ENCODE measurements around the gene UBASH3A.

The UBASH3A gene

DNA sequence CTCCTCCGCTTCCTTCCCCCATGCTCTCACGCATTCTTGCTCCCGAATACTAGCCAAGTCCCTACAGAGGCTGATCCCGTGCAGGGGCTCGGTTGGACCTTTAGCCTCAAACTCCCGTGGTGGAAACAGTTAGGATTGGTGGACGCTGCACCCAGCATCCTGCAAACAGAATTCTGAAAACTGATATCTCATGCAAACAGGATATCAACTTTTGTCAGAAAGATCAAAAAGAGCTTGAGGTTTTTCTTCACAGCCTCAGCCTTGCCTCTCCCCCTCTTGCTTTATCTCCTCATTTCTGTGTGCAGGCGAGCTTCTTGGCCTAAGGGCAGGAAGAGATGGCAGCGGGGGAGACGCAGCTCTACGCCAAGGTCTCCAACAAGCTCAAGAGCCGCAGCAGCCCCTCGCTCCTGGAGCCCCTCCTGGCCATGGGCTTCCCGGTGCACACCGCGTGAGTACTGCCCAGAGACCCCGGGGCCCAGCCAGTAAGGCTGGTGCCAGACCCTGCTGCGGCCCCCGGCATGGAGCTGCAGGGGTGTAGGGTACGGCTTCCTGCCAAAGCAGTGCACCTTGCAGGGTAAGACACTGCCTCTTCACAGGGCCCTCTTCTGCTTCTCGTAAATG, at the start of gene UBASH3A:
Gene UBASH3A, plus strand, starts transcription at position 292 of the 621 bp plus-strand sequence. Its CDS starts 44 bp downstream, at position 336.
- no peak for DNase-seq (ENCODE audit: low read depth, low spot score)

GRCh38 chr21:42356046-42356445, 47.7 kb upstream of the UBASH3A start:
- DNase-seq (ENCODE audit: low read depth, low spot score) = no peak

DNA sequence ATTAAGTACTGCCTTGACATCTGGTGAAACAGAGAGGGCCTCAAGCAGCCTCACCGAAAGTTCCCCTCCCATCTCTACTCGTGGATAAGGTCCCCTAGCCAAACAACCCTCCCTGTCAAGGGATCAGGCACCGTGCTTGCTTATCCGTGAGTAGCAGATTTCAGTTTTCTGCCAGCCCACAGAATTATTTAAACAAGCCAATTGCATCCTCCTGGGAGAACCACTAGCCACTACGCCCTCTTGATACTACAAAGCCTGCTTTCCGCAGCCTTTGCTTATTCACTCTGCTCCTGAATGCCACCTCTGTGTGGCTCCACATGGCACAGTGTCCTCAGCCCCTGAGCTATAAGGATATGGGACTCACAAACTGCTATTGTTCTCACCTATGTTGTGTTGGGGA, 47.1 kb upstream of the UBASH3A start:
- DNase-seq (ENCODE audit: low read depth, low spot score) = no peak

DNA sequence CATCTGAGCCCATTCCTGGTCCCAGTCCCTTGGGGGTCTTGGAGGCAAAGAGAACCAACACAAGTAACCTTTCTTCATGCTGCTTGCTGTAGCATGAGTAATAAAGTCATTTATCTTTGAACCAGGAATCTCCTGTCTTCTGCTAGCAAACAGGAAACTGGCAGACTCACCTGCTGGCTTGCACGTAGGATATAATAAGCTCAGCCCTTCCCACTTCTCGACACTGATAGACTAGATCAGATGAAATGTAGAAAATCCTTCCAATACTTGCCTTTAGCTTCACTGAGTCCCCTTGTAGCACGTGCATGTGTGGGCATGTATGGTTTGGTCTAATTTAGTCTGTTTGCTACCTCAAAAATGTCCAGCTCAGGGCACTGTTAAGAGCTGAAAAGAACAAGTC, 46.4 kb upstream of the UBASH3A start:
- no peak for DNase-seq (ENCODE audit: low read depth, low spot score)

- no peak for DNase-seq (ENCODE audit: low read depth, low spot score)
These were observed 45.4 kb upstream of the UBASH3A start for GRCh38 chr21:42358261-42358660.

GRCh38 chr21:42358937-42359336, 44.8 kb upstream of the UBASH3A start:
- no peak for DNase-seq (ENCODE audit: low read depth, low spot score)

DNA sequence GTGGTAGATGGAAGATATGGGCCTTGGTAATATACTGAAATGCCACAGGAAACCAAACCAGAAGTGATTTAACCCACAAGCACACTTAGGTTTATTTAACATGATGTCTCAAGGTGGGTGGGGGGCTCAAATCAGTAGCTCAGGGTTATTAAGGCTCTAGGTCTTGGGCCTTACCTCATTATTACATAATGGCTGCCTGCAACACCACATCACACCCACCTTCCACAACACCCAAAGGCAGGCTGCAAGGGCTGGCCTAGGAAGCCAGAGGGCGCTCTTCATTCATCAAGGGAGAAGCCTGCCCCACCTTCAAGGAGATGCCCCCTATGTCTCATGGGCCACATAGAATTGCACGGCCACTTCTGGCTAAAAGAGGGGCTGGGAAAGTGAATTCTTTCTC, 43.4 kb upstream of the UBASH3A start:
- DNase-seq (ENCODE audit: low read depth, low spot score) = no peak

- DNase-seq (ENCODE audit: low read depth, low spot score) = no peak
These were observed 42.4 kb upstream of the UBASH3A start for GRCh38 chr21:42361286-42361685.

- no peak for DNase-seq (ENCODE audit: low read depth, low spot score)
These were observed 41.5 kb upstream of the UBASH3A start for GRCh38 chr21:42362198-42362597.

DNA sequence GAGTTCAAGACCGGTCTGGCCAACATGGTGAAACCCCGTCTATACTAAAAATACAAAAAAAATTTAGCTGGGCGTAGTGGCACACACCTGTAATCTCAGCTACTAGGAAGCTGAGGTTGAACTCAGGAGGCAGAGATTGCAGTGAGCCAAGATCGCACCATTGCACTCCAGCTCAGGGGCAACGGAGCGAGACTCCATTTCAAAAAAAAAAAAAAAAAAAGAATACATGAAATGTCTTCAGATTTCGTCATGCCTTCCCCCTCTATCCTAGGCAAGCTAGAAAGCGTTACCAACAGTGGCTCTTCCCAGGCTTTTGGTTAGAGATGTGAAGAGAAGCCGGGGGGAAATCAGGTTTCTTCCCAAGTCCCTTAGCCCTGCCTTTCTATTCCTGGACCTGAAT, 41.0 kb upstream of the UBASH3A start:
- DNase-seq (ENCODE audit: low read depth, low spot score) = no peak

- no peak for DNase-seq (ENCODE audit: low read depth, low spot score)
These were observed 40.4 kb upstream of the UBASH3A start for GRCh38 chr21:42363312-42363711.

DNA sequence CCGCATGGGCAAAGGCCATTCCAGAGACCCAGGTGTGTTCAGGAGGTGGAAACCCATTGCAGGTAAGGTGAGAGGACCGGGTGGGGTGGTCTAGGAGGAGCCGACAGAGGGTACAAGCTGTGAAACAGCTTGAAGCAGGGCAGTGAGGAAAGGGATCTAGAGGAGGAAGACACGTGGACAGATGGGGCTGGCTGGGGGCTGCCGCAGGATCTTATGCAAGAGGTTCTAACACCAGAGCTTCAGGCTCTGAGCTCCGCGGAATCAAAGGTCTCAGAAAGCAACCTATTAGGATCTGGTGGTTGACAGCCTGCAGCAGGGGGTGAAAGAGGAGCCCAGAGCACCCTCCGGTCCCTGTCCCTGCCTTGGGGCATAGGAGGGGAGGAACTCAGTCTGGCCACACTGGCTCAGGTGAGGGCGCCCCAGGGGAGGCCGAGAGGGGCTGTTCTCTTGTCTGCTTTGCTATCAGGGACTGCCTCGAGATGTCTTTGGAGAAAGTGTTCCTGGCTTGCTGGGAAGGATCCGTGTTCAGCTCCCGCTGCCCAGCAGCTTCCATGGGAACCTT, 39.3 kb upstream of the UBASH3A start:
- no peak for DNase-seq (ENCODE audit: low read depth, low spot score)

DNA sequence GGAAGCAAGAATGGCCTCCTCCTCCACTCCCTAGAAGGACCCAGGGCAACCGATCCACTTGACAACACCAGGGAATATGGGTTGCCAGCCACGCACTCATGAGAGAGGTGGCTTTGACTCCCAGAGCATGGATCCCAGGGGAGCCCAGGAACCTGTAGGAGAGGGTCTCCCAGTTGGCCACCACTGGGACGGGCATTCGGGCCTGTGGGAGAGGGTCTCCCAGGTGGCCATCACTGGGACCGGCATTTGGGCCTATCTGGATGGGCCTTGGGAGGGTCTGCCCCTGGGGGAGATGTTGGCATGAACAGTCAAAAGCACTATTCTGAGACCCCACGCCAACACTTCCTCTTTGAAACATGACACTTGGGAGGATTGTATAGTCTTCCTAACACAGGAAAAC, 37.9 kb upstream of the UBASH3A start:
- no peak for DNase-seq (ENCODE audit: low read depth, low spot score)

DNA sequence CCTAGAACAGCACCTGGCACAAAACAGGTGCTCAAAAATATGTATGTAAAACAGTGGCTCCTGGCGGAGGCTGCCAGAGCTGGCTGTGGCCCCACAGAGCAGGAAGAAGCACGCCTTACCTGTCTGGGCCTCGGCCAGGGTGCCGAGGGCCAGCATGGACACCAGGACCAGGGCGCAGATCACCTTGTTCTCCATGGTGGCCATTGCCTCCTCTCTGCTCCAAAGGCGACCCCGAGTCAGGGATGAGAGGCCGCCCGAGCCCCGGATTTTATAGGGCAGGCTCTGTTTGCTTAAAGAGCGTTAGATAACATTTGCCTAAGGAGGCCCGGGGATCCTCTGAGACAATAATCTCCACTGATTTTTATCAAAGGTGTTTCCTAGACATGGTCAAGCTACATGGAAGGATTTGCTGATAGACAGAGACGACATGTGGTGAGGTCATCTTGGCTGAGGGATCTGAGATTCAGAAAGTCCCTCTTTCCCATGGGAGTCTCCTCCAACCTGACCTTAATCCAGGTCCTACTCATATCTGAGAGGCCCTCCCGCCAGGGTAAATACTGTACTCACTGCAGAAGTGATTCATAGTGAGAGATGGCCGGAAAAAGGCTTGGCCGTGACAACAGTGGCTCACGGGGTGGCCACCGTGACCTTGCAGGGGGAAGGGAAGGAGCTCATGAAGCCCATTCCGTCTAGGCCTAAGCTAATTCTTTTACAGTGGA, 37.3 kb upstream of the UBASH3A start, which contains the start of gene TFF1:
Gene TFF1, minus strand, starts transcription at position 244 of the 719 bp plus-strand sequence. Its CDS starts 40 bp downstream, at position 204.
- DNase-seq (ENCODE audit: low read depth, low spot score) = no peak

GRCh38 chr21:42367367-42368165, 36.1 kb upstream of the UBASH3A start:
- no peak for DNase-seq (ENCODE audit: low read depth, low spot score)

- no peak for DNase-seq (ENCODE audit: low read depth, low spot score)
These were observed 33.9 kb upstream of the UBASH3A start for GRCh38 chr21:42369821-42370220.

- no peak for DNase-seq (ENCODE audit: low read depth, low spot score)
These were observed 32.6 kb upstream of the UBASH3A start for GRCh38 chr21:42370894-42371654.

DNA sequence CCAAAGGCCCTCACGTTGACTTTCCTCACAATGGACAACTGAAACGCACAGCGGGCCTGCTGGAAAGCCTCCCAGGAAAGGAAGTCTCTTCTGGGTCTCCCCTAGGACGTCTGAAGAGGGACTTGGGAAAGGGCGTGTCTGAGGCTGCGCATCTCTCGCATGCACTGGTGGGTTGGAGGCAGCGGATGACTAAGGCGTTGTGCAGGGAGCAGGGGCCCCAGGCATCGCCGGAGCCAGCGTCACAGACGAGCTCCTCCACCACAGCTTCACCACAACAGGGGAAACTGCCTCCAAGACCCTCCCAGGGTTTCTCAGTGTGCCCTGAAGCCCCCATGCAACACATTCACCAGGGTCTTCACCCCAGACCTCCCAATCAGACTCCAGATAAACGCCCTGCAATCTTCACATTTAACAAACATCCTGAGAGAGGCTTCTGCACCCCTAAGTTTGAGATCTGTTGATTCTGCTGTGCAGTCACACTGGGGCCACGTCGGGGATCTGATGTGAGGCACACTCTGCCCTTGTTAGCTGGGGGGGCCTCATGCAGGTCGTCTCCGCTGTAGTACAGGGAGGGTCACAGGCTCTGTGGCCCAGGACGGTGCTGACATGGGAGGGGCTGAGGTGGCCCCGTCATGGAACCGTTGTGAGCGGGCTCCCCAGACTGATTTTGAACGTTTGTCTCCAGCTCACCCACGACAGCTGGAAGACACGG, 30.4 kb upstream of the UBASH3A start:
- DNase-seq (ENCODE audit: low read depth, low spot score) = no peak

GRCh38 chr21:42373908-42374455, 29.7 kb upstream of the UBASH3A start:
- DNase-seq (ENCODE audit: low read depth, low spot score) = no peak

DNA sequence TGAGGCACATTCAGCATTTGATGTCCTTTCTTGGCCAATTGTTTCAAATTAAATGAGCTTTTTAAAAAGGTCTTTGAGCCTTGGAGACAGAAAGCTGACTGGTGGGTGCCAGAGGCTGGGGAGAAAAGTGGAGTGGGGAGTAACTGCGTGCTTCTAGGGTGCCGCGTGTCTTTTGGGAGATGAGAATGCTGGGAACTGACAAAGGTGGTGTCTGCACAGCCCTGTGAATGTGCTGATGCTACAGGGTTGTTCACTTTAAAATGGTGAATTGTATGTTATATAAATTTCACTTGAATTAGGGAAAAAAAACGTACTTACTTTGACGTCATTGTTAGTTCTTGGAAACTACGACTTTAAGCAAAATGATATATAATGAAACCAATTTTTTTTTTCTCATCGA, 29.2 kb upstream of the UBASH3A start:
- no peak for DNase-seq (ENCODE audit: low read depth, low spot score)

Measured in activated naive CD8-positive, alpha-beta T cell treated with anti-CD3 and anti-CD28 coated beads, Interleukin-2, amount 50 U/mL, for 16 hours (primary cell).